Smooth muscle cell (in vitro differentiated cells): ENCODE results near the gene AQP6. TPM values are rescaled to one million over a fixed set of nuclear protein-coding genes. Genes with fewer than 3 reads are reported as not detected.
A peak's percentile ranks its signal among the peaks of the same experiment; 100 is the strongest.

Experiments used
- DNase-seq: peaks from one replicate; lab custom pipeline; 2025; ENCODE audit not compliant: unreplicated experiment; lab: John Stamatoyannopoulos, UW
- H2AFZ ChIP-seq: fragments of 200-600 bp; sonication (generic); 2 replicates; pipeline ENCODE4 v1.6.0; 2016; ENCODE audit warnings: antibody characterized with exemption, low read depth, mild to moderate bottlenecking
- H3F3A ChIP-seq: fragments of 200-600 bp; sonication (generic); 2 replicates; pipeline ENCODE4 v1.6.0; 2017; ENCODE audit warnings: antibody characterized with exemption, low read depth
- H3K27ac ChIP-seq: fragments of 200-600 bp; sonication (generic); 2 replicates; pipeline ENCODE4 v1.5.1; 2016; ENCODE audit warnings: low read depth, mild to moderate bottlenecking
- H3K27me3 ChIP-seq: fragments of 200-600 bp; sonication (generic); 2 replicates; pipeline ENCODE4 v1.6.1; 2016; ENCODE audit warnings: low read depth, mild to moderate bottlenecking
- H3K36me3 ChIP-seq: fragments of 200-600 bp; sonication (generic); 2 replicates; pipeline ENCODE4 v1.5.1; 2016; ENCODE audit warnings: low read depth
- H3K4me1 ChIP-seq: fragments of 200-600 bp; sonication (generic); 2 replicates; pipeline ENCODE4 v1.5.1; 2016; ENCODE audit warnings: low read depth
- H3K4me2 ChIP-seq: fragments of 200-600 bp; sonication (generic); 2 replicates; pipeline ENCODE4 v1.6.0; 2016; ENCODE audit warnings: mild to moderate bottlenecking
- H3K4me3 ChIP-seq: fragments of 200-600 bp; sonication (generic); 2 replicates; pipeline ENCODE4 v1.5.1; 2016; ENCODE audit warnings: mild to moderate bottlenecking
- H3K79me2 ChIP-seq: fragments of 200-600 bp; sonication (generic); 2 replicates; pipeline ENCODE4 v1.6.0; 2016; ENCODE audit warnings: low read depth, mild to moderate bottlenecking
- H3K9ac ChIP-seq: fragments of 200-600 bp; sonication (generic); 2 replicates; pipeline ENCODE4 v1.6.0; 2016; ENCODE audit warnings: low read depth
- H3K9me3 ChIP-seq: fragments of 200-600 bp; sonication (generic); replicated peaks from 2 replicates; pipeline ENCODE4 v1.5.1; 2016; ENCODE audit warnings: low read depth
- H4K20me1 ChIP-seq: fragments of 200-600 bp; sonication (generic); 2 replicates; pipeline ENCODE4 v1.6.0; 2016; ENCODE audit warnings: low read depth
- WGBS: methylation state at CpG from one replicate; pipeline ENCODE4 v1.1.7; 2016; ENCODE audit warnings: low lambda C conversion rate; 5-methylcytosine and 5-hydroxymethylcytosine counted together
- polyA plus RNA-seq: library from polyadenylated mRNA; unstranded; fragments of >200 nt; fragmentation: Nextera tagmentation; extraction: Ambion mirVana; gene quantifications from 2 replicates; pipeline ENCODE4 v1.2.1, GENCODE V29; 2016
- total RNA-seq: library from RNA; depleted of rRNA; stranded (reverse); fragments of >200 nt; gene quantifications from 2 replicates; pipeline ENCODE4 v1.2.3, GENCODE V29; 2014
- TF ChIP-seq, protein P1 (sequence below): fragments of 200-600 bp; sonication (generic); IDR thresholded peaks from 2 replicates; pipeline ENCODE4 v1.5.1; 2017; ENCODE audit warnings: borderline replicate concordance, mild to moderate bottlenecking, antibody characterized with exemption; ENCODE audit not compliant: insufficient read depth, poor library complexity, severe bottlenecking

AQP6 gene
- total and polyA plus RNA-seq, 2 experiments from 2014 or later, result not detected

GRCh38 chr12:49942921-49943624, 29.7 kb upstream of the AQP6 start:
- Histone ChIP-seq H3K27ac (no peak overlapping the region), H3F3A (no peaks in the 10 kb centered on the region), H3K9ac (no peak overlapping the region), H4K20me1 (no peaks in the 10 kb centered on the region), H3K36me3 (no peaks in the 10 kb centered on the region), H3K4me2 (no peak overlapping the region), H3K4me3 (no peak overlapping the region), H3K27me3 (no peaks in the 10 kb centered on the region), H3K9me3 (no peaks in the 10 kb centered on the region), H3K4me1 (peaks cover 4% of the 10 kb centered on the region), H3K79me2 (no peaks in the 10 kb centered on the region), H2AFZ (no peak overlapping the region)
- TF ChIP-seq, protein P1, sequence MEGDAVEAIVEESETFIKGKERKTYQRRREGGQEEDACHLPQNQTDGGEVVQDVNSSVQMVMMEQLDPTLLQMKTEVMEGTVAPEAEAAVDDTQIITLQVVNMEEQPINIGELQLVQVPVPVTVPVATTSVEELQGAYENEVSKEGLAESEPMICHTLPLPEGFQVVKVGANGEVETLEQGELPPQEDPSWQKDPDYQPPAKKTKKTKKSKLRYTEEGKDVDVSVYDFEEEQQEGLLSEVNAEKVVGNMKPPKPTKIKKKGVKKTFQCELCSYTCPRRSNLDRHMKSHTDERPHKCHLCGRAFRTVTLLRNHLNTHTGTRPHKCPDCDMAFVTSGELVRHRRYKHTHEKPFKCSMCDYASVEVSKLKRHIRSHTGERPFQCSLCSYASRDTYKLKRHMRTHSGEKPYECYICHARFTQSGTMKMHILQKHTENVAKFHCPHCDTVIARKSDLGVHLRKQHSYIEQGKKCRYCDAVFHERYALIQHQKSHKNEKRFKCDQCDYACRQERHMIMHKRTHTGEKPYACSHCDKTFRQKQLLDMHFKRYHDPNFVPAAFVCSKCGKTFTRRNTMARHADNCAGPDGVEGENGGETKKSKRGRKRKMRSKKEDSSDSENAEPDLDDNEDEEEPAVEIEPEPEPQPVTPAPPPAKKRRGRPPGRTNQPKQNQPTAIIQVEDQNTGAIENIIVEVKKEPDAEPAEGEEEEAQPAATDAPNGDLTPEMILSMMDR, result no peak
- WGBS, result 79% methylated on average over 14 of the region's 14 CpGs
- DNase-seq, result no peak

- Histone ChIP-seq H3K4me3 (no peak overlapping the region), H3K27me3 (no peaks in the 10 kb centered on the region), H3K36me3 (no peaks in the 10 kb centered on the region), H4K20me1 (no peaks in the 10 kb centered on the region), H3K27ac (no peak overlapping the region), H3K4me1 (peaks cover 4% of the 10 kb centered on the region), H2AFZ (no peak overlapping the region), H3K9me3 (no peaks in the 10 kb centered on the region), H3K4me2 (no peak overlapping the region), H3F3A (no peaks in the 10 kb centered on the region), H3K9ac (no peak overlapping the region), H3K79me2 (no peaks in the 10 kb centered on the region)
- no peak for DNase-seq
- 94% methylated on average over 1 of the region's 1 CpG for WGBS
- TF ChIP-seq, protein P1, result no peak
These were observed 29.2 kb upstream of the AQP6 start for GRCh38 chr12:49943625-49943960.

GRCh38 chr12:49944046-49944445, 28.7 kb upstream of the AQP6 start:
- no peak overlapping the region for H3K9ac ChIP-seq
- H3F3A ChIP-seq, result no peaks in the 10 kb centered on the region
- H3K27ac ChIP-seq, result no peak overlapping the region
- H3K79me2 ChIP-seq, result no peaks in the 10 kb centered on the region
- no peaks in the 10 kb centered on the region for H3K36me3 ChIP-seq
- H2AFZ ChIP-seq, result no peak overlapping the region
- H4K20me1 ChIP-seq, result no peaks in the 10 kb centered on the region
- no peak overlapping the region for H3K4me2 ChIP-seq
- H3K4me3 ChIP-seq, result no peak overlapping the region
- TF ChIP-seq, protein P1, result no peak
- H3K27me3 ChIP-seq, result no peaks in the 10 kb centered on the region
- 94% methylated on average over 5 of the region's 5 CpGs for WGBS
- H3K9me3 ChIP-seq, result no peaks in the 10 kb centered on the region
- no peak for DNase-seq
- H3K4me1 ChIP-seq, result peaks cover 4% of the 10 kb centered on the region

DNA sequence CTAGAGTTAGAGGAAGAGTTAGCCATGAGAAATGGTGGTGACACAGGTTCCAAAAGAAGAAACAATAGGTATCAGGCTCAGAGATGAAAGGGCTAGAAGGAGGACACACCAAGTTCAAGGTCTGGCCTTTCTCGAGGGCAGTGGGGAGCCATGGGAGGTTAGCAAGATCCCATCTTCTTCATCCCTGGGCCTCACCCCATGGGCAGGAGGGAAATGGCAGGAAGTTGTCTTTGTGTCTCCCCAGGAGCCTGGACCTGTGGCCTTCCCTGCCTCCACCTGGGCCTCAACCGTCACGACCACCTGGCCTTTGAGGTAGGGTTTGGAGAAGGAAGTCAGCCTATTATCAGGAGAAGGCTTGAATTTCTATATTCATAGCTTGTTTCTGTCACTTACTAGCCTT, 28.0 kb upstream of the AQP6 start:
- Histone ChIP-seq H3K27ac (no peak overlapping the region), H3K4me3 (no peak overlapping the region), H3K4me2 (peak overlapping the region; percentile 85), H3F3A (no peaks in the 10 kb centered on the region), H4K20me1 (no peaks in the 10 kb centered on the region), H3K27me3 (no peaks in the 10 kb centered on the region), H3K9ac (no peak overlapping the region), H3K9me3 (no peaks in the 10 kb centered on the region), H3K36me3 (no peaks in the 10 kb centered on the region), H2AFZ (no peak overlapping the region), H3K4me1 (peaks cover 4% of the 10 kb centered on the region), H3K79me2 (no peaks in the 10 kb centered on the region)
- WGBS, result 91% methylated on average over 3 of the region's 3 CpGs
- TF ChIP-seq, protein P1, result no peak
- no peak for DNase-seq
